DOHH2 (cell line): ENCODE data around the gene ATXN7.

Source experiments
- EZH2phosphoT487 ChIP-seq: fragments of 200-600 bp; sonication (generic); IDR thresholded peaks from 2 replicates; pipeline ENCODE4 v1.6.1; 2017; ENCODE audit warnings: borderline replicate concordance, mild to moderate bottlenecking, antibody characterized with exemption, low read length, moderate library complexity, mixed read lengths
- TF ChIP-seq, protein P1 (sequence below): fragments of 200-600 bp; sonication (generic); IDR thresholded peaks from one replicate; pipeline ENCODE4 v1.5.1; 2014; ENCODE audit warnings: antibody characterized with exemption, mild to moderate bottlenecking, low read depth, low read length; ENCODE audit not compliant: poor library complexity, severe bottlenecking

GRCh38 chr3:63922491-63923199 lies 59.0 kb downstream of the ATXN7 start:
- TF ChIP-seq, protein P1, sequence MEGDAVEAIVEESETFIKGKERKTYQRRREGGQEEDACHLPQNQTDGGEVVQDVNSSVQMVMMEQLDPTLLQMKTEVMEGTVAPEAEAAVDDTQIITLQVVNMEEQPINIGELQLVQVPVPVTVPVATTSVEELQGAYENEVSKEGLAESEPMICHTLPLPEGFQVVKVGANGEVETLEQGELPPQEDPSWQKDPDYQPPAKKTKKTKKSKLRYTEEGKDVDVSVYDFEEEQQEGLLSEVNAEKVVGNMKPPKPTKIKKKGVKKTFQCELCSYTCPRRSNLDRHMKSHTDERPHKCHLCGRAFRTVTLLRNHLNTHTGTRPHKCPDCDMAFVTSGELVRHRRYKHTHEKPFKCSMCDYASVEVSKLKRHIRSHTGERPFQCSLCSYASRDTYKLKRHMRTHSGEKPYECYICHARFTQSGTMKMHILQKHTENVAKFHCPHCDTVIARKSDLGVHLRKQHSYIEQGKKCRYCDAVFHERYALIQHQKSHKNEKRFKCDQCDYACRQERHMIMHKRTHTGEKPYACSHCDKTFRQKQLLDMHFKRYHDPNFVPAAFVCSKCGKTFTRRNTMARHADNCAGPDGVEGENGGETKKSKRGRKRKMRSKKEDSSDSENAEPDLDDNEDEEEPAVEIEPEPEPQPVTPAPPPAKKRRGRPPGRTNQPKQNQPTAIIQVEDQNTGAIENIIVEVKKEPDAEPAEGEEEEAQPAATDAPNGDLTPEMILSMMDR, result no peak
- TF ChIP-seq EZH2phosphoT487, result no peak
